A549 treated with AZD2906 at 1 μM for 4 hours (cell line): Measurements from ENCODE around the gene MRRF. TPM values are rescaled to one million over a fixed set of nuclear protein-coding genes. Genes with fewer than 3 reads are reported as not detected.

Source experiments
- total RNA-seq: library from RNA; stranded (reverse); fragments of 200-300 nt; extraction: Qiagen RNA extraction; gene quantifications from 5 replicates; pipeline ENCODE4 v1.2.3, GENCODE V29; 2022

Gene MRRF, protein sequence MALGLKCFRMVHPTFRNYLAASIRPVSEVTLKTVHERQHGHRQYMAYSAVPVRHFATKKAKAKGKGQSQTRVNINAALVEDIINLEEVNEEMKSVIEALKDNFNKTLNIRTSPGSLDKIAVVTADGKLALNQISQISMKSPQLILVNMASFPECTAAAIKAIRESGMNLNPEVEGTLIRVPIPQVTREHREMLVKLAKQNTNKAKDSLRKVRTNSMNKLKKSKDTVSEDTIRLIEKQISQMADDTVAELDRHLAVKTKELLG
- 64.4 to 75.7 TPM (median 67.1 TPM) in 5 replicates for total RNA-seq

DNA sequence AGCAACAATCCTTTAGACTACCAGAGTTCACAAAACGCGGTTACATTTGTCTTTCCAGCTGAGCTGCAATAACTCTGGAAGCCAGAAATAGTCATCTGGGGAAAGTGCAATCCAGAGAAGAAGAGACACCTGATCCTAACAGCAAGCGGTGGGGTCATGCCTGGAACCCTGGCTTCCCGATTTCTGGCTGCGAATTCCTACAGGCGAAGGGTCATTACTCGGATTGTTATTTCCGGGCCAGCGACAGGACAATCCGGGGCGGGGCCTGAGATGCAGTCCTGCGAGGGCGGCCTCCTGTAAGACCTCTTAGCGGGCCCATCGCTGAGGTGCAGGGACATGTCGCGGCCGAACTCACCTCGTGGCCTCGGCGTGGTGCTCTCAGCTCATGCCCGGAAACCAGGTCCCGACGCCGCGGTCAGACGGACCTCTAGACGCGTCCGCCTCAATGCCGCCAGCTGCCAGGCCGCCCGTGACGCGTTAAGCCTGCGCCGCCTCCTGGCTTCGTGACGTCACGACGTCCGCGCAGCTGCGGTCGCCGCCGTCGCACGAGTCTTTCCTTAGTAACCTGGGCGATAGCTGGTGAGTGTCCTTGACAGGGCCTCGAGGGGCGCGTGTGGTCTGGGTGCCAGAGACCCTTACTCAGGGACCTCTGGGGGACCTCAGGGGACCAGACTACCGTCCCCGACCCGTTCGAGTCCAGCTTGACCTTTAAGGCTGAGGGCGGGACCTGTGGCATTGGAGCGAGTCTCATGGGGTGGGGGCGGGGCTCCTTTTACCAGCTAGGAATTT is at the start of gene MRRF, which contains the start of gene RBM18:
TSS of gene MRRF (plus strand) at position 523 of the 789 bp plus-strand sequence. CDS start 6,010 bp downstream, outside the sequence.
TSS of gene RBM18 (minus strand) at position 481 of the 789 bp plus-strand sequence. CDS start 3,348 bp downstream, outside the sequence.

DNA sequence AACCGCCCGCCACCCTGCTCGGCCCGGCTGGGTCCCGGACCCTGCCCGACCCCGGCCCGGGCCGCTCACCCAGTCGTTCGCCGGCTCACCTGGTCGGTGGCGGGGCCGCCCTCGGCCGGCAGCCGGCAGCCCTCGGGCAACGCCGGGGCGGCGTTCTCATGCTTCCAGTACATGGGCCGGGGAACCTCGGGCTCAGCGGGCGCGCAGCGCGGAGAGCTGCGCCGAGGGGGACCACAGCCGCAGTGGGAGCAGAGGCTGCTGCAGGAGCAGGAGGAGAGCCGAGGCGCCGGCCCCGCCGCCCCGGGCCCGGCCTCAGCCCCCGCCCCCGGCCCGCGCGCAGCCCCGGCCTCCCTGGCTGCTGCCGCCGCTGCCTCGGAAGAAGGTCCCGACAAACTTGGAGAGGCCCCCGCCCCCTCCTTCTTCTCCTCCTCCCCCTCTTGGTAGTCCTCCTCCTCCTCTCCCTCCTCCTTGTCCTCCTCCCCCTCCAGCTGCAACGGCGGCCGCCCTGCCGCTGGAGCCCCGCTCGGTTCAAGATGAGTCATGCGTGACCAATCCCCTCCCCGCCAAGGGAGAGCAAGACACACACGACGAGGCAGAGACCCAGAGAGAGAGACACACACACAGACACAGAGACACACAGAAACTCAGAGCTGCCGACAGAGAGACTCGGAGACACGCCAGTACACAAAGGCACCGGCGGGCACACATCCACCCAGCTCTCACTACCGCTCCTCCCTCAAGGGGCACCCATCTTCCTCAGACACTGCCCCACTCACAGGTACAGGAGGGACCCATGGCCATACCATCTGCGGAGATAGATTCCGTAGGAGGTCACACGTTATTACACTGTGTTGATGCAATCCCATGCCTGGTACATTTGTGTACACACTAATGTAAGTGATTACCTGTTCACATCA is 35.9 kb upstream of the MRRF start, which contains the start of gene LHX6:
TSS of gene LHX6 (minus strand) at position 390 of the 917 bp plus-strand sequence. CDS start at position 173, 217 bp downstream.

DNA sequence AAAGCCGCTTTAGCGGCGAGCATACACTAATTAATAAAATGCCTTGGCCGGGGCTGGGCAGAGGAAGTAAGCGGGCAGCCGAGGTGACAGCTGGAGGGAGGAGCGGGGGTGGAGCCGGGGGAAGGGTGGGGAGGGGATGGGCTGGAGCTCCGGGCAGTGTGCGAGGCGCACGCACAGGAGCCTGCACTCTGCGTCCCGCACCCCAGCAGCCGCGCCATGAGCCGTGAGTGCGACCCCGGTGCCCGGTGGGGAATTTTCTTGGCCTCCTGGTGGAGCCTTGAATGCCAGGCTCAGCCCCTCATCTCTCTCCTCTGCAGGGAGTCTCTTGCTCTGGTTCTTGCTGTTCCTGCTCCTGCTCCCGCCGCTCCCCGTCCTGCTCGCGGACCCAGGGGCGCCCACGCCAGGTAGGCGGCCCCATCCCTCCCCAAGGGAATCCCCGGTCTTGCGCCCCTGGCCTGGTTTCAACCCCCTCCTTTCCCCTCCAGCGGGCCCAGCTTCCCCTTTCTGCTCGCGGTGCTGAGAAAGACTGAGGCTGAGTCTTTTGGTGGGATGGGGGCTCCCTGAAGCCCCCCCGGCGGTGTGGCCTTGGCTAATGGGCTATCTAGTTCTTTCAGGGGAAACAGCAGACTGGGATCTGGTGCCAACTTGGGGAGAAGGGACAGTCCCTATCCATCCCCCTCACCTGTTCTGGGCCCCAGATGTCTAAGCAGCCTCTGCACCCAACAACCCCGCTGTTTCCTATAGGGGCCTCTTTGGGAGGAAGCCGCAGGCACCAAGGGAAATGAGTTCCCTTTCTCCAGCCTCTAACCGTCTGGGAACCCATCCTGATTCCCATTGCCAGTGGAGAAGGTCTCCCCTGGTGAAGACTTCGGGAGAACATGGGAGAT is 106.4 kb downstream of the MRRF start, which contains the start of gene PTGS1:
TSS of gene PTGS1 (plus strand) at position 156 of the 887 bp plus-strand sequence. CDS start at position 217, 61 bp downstream.

Other genes starting within 250 kb of the MRRF start
- gene TTLL11, start 171.6 kb upstream of the MRRF start, total RNA-seq: 3.7 to 5.4 TPM (median 4.6 TPM) in 5 replicates
- gene NDUFA8, start 105.1 kb upstream of the MRRF start, total RNA-seq: 102 to 122 TPM (median 115 TPM) in 5 replicates
- not detected in 5 replicates for gene MORN5, start 105.0 kb upstream of the MRRF start, total RNA-seq
- gene LHX6, start 35.9 kb upstream of the MRRF start, total RNA-seq: 3.1 to 3.8 TPM (median 3.3 TPM) in 5 replicates
- 16.4 to 25.7 TPM (median 22.8 TPM) in 5 replicates for gene RBM18, start within 50 bp of the MRRF start, total RNA-seq
- 1.5 to 2.0 TPM (median 1.8 TPM) in 5 replicates for gene PTGS1, start 106.1 kb downstream of the MRRF start, total RNA-seq
- not detected in 5 replicates for gene OR1J1, start 213.0 kb downstream of the MRRF start, total RNA-seq
- 0.10 TPM in 1 of 5 replicates, not detected in the others for gene OR1J2, start 245.9 kb downstream of the MRRF start, total RNA-seq